GM18520 (cell line): ENCODE measurements around the gene RPL26.
"Not testable (repeated sequence)": the region's sequence is repeated elsewhere in the genome, so short reads cannot be mapped to it uniquely, and the experiment has no call there.

Experiments
- ATAC-seq: cut with Tn5 transposase; IDR thresholded peaks from one replicate; pipeline ENCODE4 v1.9.1; 2021; ENCODE audit not compliant: unreplicated experiment

RPL26 gene

GRCh38 chr17:8397636-8398035 lies 14.6 kb upstream of the RPL26 start, which contains the start of gene RNF222:
RNF222 (minus strand) TSS chr17:8397827; CDS start chr17:8393461, 4,366 bp downstream.
- no peak for ATAC-seq

DNA sequence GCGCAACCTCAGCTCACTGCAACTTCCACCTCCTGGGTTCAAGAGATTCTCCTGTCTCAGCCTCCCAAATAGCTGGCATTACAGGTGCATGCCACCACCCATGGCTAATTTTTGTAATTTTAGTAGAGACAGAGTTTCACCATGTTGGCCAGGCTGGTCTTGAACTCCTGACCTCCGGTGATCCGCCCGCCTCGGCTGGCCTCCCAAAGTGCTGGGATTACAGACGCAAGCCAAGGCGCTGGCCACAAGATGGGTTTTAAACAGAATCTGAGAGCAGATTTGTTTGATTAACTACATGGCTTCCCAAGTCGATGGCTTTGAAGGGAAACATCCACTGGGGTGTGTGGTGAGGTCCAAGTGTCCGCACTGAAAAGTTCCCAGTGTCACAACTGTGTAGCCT lies 11.5 kb upstream of the RPL26 start:
- ATAC-seq = not testable (repeated sequence)

DNA sequence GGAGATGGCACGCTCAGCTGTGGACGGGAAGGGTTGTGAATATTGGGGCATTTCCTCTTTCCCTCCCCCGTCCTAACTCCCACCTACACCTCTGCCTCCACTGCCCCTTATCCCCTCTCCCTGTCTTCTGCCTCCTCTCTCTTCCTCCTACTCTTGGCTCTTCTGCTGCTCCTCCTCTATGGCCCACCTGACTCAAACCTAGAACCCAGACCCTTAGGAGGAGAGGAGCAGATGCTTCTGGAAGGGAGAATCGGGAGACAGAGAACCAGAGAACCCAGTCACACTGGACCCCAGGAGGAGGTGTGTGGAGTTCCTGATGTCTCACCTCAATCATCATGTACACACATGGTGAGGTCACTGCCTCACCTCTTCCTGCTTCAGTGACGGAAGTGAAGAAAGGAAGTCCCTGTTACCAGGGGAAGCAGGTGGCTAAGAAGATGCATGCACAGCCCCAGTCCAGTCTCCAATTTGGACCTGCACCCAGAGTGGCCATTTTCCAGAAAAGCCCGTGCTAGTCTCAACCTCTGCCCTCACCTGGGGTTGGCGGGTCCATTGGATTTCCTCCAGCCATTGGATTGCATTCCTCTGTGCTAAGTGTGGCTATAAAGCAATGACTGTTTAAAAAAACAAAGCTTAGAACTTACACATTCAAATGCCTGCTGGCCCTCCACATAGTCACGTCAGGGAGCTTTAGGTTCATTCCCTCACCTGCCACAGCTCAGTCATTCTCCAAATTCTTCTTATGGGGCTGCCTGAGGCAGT lies 10.7 kb upstream of the RPL26 start:
- no peak for ATAC-seq

DNA sequence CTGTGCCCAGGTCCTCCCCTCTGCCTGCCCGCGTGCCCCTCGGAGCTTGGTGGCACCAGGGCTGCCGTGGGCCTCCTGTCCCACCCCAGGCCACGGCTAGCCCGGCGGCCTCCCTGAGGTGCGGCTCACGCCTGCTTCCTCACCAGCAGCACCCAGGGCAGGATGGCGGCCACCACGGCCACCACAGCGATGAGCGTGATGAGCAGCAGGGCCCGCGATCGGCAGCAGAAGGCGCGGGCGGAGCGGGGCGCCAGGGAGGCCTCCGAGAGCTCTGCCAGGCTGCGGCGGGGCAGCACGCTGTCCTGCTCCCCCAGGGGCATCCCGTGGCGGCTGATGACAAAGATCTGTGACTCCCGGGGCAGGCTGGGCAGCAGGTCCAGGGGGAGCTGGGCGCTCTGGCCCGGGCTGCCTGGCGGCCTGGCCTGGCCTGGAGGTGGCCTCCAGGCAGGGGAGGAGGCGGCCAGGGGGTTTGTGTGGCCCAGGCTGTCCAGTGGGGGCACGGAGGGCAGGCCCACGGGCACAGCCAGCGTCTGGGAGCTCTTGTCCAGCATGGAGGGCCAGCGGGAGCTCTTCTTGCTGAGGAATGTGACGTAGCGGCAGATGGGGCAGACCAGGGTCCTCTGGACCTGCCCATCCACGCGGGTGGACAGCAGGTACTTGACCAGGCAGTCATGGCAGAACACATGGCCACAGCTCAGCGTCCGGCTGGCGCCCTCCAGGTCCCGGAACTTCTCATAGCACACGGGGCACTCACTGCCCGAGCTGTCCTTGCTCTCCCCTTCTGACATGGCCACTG lies 9.9 kb upstream of the RPL26 start:
- no peak for ATAC-seq

DNA sequence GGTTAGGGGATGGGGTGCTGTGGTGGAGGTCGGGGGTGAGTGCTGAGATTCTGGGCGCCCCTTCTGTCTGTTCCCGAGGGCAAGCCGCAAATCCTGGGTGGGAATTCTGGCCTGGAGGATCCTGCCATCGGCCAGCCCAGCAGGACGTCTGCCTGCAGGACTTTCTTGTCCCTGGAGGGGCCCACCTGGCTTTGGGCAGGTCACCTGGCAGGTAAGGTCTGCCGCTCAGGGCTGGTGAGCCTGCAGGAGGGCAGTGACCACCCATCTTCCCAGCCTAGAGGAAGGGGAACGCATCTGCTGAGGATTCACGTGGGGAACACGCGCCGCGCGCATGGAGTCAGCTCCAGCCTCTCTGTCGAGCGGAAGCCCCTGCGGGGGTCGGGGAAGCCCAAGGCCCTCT lies 9.3 kb upstream of the RPL26 start:
- no peak for ATAC-seq

DNA sequence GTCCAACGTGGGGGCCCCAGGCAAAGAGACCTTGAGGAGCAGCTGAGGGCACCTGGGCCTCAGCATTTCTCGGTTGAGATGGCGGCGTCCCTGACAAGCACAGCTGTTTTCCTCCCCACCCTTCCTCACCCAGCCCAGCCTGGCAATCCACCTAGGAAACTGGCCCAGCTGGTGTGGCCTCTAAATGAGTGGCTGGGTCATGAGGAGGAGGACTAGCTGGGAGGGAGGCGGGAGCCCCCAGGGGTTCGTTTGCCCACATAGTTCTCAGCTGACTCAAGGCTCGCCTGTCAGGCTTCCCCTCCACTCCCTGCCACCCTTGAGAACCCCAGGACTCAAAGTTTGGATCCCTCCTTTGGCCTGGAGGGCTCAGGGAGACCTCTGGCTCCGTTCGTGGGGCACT lies 8.7 kb upstream of the RPL26 start:
- ATAC-seq = no peak

- ATAC-seq = no peak
Observed at GRCh38 chr17:8387914-8388651, 5.1 kb upstream of the RPL26 start.

- no peak for ATAC-seq
Observed at GRCh38 chr17:8386841-8387240, 3.8 kb upstream of the RPL26 start.

- ATAC-seq = no peak
Observed at GRCh38 chr17:8384801-8385378, 1.9 kb upstream of the RPL26 start.

- no peak for ATAC-seq
Observed at GRCh38 chr17:8382880-8383142, 182 bp downstream of the RPL26 start.

DNA sequence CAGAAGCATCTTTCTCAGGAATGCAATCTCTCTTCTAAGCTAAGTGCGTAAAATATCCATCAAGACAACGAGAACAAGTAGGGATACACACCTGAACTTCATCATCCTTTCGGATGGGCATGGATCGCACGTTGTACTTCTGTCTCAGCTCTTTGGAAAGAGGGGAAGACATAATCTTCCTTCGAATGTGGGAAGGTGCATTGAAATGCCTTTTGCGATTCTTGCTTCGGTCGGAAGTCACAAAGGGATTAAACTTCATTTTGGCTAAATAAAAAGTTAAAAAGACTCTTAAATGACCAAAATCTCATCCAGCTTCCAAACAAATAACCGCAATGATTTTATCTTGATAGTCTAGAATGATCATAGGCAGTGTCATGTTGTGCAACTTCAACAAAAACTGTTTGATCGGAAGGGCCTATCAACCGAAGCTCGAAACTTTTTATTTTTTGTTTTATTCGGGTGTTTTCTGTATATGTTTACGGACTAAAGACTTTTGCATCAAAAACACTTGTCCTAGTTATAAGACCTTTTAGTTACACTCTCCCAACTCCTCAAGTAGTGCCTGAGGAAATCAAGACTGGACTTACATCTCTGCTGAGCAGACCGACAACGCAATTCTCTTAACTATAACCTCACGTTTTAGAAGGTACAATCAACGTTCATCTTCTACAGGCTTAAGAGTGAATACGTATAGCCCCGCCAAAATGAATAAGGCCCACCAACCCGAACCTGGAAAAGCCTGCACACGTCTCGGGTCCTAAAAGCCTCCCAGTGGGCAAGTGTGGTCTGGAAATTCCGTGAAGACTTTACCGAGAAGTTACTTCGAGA lies 727 bp downstream of the RPL26 start:
- no peak for ATAC-seq

DNA sequence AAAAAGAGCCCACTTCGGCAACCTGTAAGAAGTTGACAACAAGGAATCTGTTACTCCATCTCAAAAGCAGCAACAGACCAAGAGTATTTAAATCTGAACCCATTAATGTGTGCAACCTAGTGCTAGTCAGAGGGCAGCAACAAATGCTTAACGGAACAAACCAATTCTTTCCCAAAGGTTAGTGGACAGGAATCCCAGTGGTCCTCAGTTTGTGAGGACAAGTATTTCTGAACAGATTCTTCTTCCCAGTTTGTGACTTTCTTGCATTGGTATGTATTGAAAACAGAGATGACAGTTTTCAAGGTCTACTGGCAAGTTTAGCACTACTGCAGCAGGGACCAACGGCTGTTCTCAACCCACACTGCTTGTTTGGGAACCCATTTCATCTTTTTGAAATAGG lies 2.9 kb downstream of the RPL26 start:
- no peak for ATAC-seq

GRCh38 chr17:8378117-8378516 lies 4.9 kb downstream of the RPL26 start:
- not testable (repeated sequence) for ATAC-seq

DNA sequence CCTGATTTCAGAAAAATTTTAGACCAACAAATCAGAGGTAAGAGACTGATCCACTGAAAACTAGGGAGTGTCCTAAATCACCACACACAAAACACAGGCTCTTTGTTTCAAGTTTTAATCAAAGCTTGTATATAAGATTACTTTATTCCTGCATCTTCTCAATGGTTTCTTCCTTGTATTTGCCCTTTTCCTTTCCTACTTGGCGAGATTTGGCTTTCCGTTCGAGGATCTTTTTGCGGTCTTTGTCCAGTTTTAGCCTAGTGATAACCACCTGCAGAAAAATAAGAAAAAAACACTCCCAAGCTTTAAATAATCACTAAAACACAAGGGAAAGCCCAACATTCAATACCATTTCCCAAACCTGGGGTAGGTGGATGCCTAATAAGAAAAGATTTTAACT lies 5.6 kb downstream of the RPL26 start:
- ATAC-seq = no peak

DNA sequence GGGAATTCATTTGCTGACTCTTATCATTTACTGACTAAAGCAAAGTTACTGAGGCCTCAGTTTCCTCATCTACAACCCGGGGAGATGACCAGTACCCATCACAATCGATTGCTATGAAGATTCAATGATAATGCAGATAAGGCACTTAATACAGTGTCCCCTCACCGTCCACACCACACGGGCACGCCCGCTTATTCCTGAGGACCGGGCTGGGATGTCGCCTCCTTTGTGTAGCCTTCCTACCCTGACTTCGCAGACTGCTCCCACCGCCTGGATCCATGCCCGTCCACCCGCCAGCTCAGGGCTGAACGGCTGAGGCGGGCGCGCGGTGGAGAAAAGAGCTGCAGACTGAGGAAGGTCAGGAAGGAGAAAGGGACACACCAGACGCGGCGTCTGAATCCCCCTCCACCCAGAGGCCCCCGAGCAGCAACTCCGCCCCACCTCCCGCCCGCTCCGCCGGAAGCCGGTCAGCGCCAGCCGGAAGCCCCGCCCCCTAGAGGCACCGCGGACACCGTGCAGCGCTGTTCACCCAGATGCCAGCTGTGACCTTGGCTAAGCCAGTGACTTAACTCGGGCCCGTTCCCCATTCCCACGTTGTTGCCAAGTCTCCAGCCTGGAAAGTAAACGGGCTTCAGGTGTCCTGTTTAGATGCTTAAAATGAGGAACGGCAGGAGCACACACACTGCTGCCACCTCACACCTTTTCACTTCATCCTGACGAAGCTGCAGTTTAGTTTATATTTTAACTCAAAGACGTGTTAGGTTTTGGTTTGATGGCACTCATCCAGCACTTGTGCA lies 6.5 kb downstream of the RPL26 start, which contains the start of gene KRABD2:
Gene KRABD2, minus strand, starts transcription at position 434 of the 797 bp plus-strand sequence.
- peak; percentile 78 for ATAC-seq

GRCh38 chr17:8375738-8376259 lies 7.2 kb downstream of the RPL26 start:
- ATAC-seq = no peak

DNA sequence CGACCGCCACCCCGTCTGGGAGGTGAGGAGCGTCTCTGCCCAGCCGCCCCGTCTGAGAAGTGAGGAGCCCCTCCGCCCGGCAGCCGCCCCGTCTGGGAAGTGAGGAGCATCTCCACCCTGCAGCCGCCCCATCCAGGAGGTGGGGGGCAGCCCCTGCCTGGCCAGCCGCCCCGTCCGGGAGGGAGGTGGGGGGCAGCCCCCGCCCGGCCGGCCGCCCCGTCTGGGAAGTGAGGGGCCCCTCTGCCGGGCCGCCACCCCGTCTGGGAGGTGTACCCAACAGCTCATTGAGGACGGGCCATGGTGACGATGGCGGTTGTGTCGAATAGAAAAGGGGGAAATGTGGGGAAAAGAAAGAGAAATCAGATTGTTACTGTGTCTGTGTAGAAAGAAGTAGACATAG lies 9.1 kb downstream of the RPL26 start:
- not testable (repeated sequence) for ATAC-seq

- ATAC-seq = no peak
Observed at GRCh38 chr17:8372422-8372821, 10.6 kb downstream of the RPL26 start.

- ATAC-seq = no peak
Observed at GRCh38 chr17:8371786-8372185, 11.2 kb downstream of the RPL26 start.
